HEK293 (cell line): ENCODE results near the gene WRAP73.

Experiments used
- GLI4 ChIP-seq: fragments of 450-650 bp; formaldehyde crosslinking; IDR thresholded peaks from 2 replicates; pipeline ENCODE4 v1.5.1; 2016; ENCODE audit warnings: missing biosample characterization, missing genetic modification characterization
- KLF1 ChIP-seq: fragments of 450-650 bp; formaldehyde crosslinking; IDR thresholded peaks from 2 replicates; pipeline ENCODE4 v1.5.1; 2016; ENCODE audit warnings: missing biosample characterization, missing genetic modification characterization
- KLF16 ChIP-seq: fragments of 450-650 bp; formaldehyde crosslinking; IDR thresholded peaks from 2 replicates; pipeline ENCODE4 v1.5.1; 2017; ENCODE audit warnings: missing biosample characterization, missing genetic modification characterization
- REPIN1 ChIP-seq: fragments of 450-650 bp; formaldehyde crosslinking; IDR thresholded peaks from 2 replicates; pipeline ENCODE4 v1.5.1; 2017; ENCODE audit warnings: missing biosample characterization, missing genetic modification characterization, low read depth
- SETDB1 ChIP-seq: IDR thresholded peaks from one replicate; pipeline ENCODE4 v1.6.1; 2017; ENCODE audit warnings: mild to moderate bottlenecking, low read length, moderate library complexity, mixed read lengths; ENCODE audit not compliant: insufficient read length
- TCF7L2 ChIP-seq: IDR thresholded peaks from 2 replicates; pipeline ENCODE4 v1.6.1; 2011; ENCODE audit warnings: low read depth, mild to moderate bottlenecking, inconsistent platforms, low read length, moderate library complexity, borderline replicate concordance
- TRIM28 ChIP-seq: IDR thresholded peaks from 2 replicates; pipeline ENCODE4 v1.6.1; 2011; ENCODE audit warnings: low read length, control low read depth, borderline replicate concordance
- YY2 ChIP-seq: fragments of 450-650 bp; formaldehyde crosslinking; IDR thresholded peaks from 2 replicates; pipeline ENCODE4 v1.5.1; 2016; ENCODE audit warnings: missing biosample characterization, missing genetic modification characterization
- ZBTB8A ChIP-seq: fragments of 450-650 bp; formaldehyde crosslinking; IDR thresholded peaks from 2 replicates; pipeline ENCODE4 v1.5.1; 2016; ENCODE audit warnings: missing biosample characterization, missing genetic modification characterization
- ZNF112 ChIP-seq: fragments of 450-650 bp; formaldehyde crosslinking; IDR thresholded peaks from 2 replicates; pipeline ENCODE4 v1.5.0; 2017; ENCODE audit warnings: missing biosample characterization, missing genetic modification characterization
- ZNF571 ChIP-seq: fragments of 450-650 bp; formaldehyde crosslinking; IDR thresholded peaks from 2 replicates; pipeline ENCODE4 v1.5.0; 2017; ENCODE audit warnings: missing biosample characterization, missing genetic modification characterization
- ZNF610 ChIP-seq: fragments of 450-650 bp; formaldehyde crosslinking; IDR thresholded peaks from 2 replicates; pipeline ENCODE4 v1.5.1; 2016; ENCODE audit warnings: missing biosample characterization, missing genetic modification characterization, borderline replicate concordance
- ZNF623 ChIP-seq: fragments of 450-650 bp; formaldehyde crosslinking; IDR thresholded peaks from 2 replicates; pipeline ENCODE4 v1.5.1; 2016; ENCODE audit warnings: missing biosample characterization, missing genetic modification characterization
- ZNF76 ChIP-seq: fragments of 450-650 bp; formaldehyde crosslinking; IDR thresholded peaks from 2 replicates; pipeline ENCODE4; 2016; ENCODE audit warnings: low read depth, missing biosample characterization, missing genetic modification characterization, borderline replicate concordance
- TF ChIP-seq, protein P1 (sequence below): fragments of 450-650 bp; formaldehyde crosslinking; IDR thresholded peaks from 2 replicates; pipeline ENCODE4 v1.5.1; 2016; ENCODE audit warnings: missing biosample characterization, missing genetic modification characterization, borderline replicate concordance
- TF ChIP-seq, protein P2 (sequence below): fragments of 450-650 bp; formaldehyde crosslinking; optimal IDR thresholded peaks from 2 replicates; pipeline ENCODE3; 2016; ENCODE audit warnings: missing biosample characterization, mild to moderate bottlenecking, missing genetic modification characterization
- TF ChIP-seq, protein P3 (sequence below): fragments of 450-650 bp; formaldehyde crosslinking; IDR thresholded peaks from 2 replicates; pipeline ENCODE4 v1.5.1; 2016; ENCODE audit warnings: missing biosample characterization, missing genetic modification characterization, borderline replicate concordance
- TF ChIP-seq, protein P4 (sequence below): fragments of 450-650 bp; formaldehyde crosslinking; IDR thresholded peaks from 2 replicates; pipeline ENCODE4 v1.5.1; 2016; ENCODE audit warnings: missing biosample characterization, missing genetic modification characterization, borderline replicate concordance
- TF ChIP-seq, protein P5 (sequence below): fragments of 450-650 bp; formaldehyde crosslinking; IDR thresholded peaks from 2 replicates; pipeline ENCODE4 v1.5.1; 2016; ENCODE audit warnings: missing biosample characterization, missing genetic modification characterization
- TF ChIP-seq, protein P6 (sequence below): fragments of 450-650 bp; formaldehyde crosslinking; IDR thresholded peaks from 2 replicates; pipeline ENCODE4 v1.5.0; 2017; ENCODE audit warnings: missing biosample characterization, missing genetic modification characterization, borderline replicate concordance
- TF ChIP-seq, protein P7 (sequence below): fragments of 450-650 bp; formaldehyde crosslinking; IDR thresholded peaks from 2 replicates; pipeline ENCODE4 v1.5.1; 2017; ENCODE audit warnings: missing biosample characterization, mild to moderate bottlenecking, missing genetic modification characterization, moderate library complexity

Gene WRAP73

DNA sequence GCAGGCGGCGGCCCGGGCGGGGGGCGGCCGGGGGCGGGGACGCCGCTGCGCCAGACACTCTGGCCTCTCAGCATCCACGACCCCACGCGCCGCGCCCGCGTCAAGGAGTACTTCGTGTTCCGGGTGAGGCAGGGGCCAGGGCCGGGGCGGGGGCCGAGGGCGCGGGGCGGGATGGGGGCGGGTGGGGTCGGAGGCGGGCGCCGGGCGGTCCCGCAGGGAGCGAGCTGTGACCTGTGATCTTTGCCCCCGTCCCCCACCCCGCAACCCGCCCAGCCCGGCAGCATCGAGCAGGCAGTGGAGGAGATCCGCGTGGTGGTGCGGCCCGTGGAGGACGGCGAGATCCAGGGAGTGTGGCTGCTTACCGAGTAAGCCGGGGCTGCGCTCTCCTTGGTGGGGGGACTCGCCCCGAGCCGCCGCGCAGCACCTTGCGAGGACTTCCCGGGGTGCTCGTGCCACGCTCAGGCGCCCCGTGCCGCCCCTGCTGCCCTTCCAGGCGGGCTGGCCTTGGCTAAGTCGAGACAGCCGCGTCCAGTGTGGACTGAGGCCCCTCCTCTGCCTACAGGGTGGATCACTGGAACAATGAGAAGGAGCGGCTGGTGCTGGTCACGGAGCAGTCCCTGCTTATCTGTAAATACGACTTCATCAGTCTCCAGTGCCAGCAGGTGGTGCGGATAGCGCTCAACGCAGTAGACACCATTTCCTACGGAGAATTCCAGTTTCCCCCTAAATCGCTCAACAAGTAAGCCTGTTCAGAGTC is 24.6 kb downstream of the WRAP73 start (continued):
- TF ChIP-seq, protein P1, sequence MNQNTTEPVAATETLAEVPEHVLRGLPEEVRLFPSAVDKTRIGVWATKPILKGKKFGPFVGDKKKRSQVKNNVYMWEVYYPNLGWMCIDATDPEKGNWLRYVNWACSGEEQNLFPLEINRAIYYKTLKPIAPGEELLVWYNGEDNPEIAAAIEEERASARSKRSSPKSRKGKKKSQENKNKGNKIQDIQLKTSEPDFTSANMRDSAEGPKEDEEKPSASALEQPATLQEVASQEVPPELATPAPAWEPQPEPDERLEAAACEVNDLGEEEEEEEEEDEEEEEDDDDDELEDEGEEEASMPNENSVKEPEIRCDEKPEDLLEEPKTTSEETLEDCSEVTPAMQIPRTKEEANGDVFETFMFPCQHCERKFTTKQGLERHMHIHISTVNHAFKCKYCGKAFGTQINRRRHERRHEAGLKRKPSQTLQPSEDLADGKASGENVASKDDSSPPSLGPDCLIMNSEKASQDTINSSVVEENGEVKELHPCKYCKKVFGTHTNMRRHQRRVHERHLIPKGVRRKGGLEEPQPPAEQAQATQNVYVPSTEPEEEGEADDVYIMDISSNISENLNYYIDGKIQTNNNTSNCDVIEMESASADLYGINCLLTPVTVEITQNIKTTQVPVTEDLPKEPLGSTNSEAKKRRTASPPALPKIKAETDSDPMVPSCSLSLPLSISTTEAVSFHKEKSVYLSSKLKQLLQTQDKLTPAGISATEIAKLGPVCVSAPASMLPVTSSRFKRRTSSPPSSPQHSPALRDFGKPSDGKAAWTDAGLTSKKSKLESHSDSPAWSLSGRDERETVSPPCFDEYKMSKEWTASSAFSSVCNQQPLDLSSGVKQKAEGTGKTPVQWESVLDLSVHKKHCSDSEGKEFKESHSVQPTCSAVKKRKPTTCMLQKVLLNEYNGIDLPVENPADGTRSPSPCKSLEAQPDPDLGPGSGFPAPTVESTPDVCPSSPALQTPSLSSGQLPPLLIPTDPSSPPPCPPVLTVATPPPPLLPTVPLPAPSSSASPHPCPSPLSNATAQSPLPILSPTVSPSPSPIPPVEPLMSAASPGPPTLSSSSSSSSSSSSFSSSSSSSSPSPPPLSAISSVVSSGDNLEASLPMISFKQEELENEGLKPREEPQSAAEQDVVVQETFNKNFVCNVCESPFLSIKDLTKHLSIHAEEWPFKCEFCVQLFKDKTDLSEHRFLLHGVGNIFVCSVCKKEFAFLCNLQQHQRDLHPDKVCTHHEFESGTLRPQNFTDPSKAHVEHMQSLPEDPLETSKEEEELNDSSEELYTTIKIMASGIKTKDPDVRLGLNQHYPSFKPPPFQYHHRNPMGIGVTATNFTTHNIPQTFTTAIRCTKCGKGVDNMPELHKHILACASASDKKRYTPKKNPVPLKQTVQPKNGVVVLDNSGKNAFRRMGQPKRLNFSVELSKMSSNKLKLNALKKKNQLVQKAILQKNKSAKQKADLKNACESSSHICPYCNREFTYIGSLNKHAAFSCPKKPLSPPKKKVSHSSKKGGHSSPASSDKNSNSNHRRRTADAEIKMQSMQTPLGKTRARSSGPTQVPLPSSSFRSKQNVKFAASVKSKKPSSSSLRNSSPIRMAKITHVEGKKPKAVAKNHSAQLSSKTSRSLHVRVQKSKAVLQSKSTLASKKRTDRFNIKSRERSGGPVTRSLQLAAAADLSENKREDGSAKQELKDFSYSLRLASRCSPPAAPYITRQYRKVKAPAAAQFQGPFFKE (tag by site-specific recombination) = no peak
- TF ChIP-seq GLI4 (tag by site-specific recombination) (no peak), ZNF76 (tag by site-specific recombination) (0 out of 2 replicates have a peak, but pooled peaks have one; percentile 26), TRIM28 (no peak), KLF16 (no peak), SETDB1 (no peak), ZNF623 (tag by site-specific recombination) (no peak), KLF1 (tag by site-specific recombination) (peak; percentile 56), YY2 (tag by site-specific recombination) (no peak), TCF7L2 (no peak), ZNF112 (tag by site-specific recombination) (no peak), ZNF571 (tag by site-specific recombination) (no peak), ZBTB8A (tag by site-specific recombination) (no peak), REPIN1 (tag by site-specific recombination) (no peak), ZNF610 (tag by site-specific recombination) (peak; percentile 91; the same call in 1 of the 2 replicates)
- TF ChIP-seq, protein P2, sequence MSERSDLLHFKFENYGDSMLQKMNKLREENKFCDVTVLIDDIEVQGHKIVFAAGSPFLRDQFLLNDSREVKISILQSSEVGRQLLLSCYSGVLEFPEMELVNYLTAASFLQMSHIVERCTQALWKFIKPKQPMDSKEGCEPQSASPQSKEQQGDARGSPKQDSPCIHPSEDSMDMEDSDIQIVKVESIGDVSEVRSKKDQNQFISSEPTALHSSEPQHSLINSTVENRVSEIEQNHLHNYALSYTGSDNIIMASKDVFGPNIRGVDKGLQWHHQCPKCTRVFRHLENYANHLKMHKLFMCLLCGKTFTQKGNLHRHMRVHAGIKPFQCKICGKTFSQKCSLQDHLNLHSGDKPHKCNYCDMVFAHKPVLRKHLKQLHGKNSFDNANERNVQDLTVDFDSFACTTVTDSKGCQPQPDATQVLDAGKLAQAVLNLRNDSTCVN = peak; percentile 71
- TF ChIP-seq, protein P3, sequence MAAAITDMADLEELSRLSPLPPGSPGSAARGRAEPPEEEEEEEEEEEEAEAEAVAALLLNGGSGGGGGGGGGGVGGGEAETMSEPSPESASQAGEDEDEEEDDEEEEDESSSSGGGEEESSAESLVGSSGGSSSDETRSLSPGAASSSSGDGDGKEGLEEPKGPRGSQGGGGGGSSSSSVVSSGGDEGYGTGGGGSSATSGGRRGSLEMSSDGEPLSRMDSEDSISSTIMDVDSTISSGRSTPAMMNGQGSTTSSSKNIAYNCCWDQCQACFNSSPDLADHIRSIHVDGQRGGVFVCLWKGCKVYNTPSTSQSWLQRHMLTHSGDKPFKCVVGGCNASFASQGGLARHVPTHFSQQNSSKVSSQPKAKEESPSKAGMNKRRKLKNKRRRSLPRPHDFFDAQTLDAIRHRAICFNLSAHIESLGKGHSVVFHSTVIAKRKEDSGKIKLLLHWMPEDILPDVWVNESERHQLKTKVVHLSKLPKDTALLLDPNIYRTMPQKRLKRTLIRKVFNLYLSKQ (tag by site-specific recombination) = no peak
- TF ChIP-seq, protein P4, sequence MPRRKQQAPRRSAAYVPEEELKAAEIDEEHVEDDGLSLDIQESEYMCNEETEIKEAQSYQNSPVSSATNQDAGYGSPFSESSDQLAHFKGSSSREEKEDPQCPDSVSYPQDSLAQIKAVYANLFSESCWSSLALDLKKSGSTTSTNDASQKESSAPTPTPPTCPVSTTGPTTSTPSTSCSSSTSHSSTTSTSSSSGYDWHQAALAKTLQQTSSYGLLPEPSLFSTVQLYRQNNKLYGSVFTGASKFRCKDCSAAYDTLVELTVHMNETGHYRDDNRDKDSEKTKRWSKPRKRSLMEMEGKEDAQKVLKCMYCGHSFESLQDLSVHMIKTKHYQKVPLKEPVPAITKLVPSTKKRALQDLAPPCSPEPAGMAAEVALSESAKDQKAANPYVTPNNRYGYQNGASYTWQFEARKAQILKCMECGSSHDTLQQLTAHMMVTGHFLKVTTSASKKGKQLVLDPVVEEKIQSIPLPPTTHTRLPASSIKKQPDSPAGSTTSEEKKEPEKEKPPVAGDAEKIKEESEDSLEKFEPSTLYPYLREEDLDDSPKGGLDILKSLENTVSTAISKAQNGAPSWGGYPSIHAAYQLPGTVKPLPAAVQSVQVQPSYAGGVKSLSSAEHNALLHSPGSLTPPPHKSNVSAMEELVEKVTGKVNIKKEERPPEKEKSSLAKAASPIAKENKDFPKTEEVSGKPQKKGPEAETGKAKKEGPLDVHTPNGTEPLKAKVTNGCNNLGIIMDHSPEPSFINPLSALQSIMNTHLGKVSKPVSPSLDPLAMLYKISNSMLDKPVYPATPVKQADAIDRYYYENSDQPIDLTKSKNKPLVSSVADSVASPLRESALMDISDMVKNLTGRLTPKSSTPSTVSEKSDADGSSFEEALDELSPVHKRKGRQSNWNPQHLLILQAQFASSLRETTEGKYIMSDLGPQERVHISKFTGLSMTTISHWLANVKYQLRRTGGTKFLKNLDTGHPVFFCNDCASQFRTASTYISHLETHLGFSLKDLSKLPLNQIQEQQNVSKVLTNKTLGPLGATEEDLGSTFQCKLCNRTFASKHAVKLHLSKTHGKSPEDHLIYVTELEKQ (tag by site-specific recombination) = no peak
- TF ChIP-seq, protein P5, sequence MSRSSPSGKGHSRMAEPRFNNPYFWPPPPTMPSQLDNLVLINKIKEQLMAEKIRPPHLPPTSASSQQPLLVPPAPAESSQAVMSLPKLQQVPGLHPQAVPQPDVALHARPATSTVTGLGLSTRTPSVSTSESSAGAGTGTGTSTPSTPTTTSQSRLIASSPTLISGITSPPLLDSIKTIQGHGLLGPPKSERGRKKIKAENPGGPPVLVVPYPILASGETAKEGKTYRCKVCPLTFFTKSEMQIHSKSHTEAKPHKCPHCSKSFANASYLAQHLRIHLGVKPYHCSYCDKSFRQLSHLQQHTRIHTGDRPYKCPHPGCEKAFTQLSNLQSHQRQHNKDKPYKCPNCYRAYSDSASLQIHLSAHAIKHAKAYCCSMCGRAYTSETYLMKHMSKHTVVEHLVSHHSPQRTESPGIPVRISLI = no peak
- TF ChIP-seq, protein P6, sequence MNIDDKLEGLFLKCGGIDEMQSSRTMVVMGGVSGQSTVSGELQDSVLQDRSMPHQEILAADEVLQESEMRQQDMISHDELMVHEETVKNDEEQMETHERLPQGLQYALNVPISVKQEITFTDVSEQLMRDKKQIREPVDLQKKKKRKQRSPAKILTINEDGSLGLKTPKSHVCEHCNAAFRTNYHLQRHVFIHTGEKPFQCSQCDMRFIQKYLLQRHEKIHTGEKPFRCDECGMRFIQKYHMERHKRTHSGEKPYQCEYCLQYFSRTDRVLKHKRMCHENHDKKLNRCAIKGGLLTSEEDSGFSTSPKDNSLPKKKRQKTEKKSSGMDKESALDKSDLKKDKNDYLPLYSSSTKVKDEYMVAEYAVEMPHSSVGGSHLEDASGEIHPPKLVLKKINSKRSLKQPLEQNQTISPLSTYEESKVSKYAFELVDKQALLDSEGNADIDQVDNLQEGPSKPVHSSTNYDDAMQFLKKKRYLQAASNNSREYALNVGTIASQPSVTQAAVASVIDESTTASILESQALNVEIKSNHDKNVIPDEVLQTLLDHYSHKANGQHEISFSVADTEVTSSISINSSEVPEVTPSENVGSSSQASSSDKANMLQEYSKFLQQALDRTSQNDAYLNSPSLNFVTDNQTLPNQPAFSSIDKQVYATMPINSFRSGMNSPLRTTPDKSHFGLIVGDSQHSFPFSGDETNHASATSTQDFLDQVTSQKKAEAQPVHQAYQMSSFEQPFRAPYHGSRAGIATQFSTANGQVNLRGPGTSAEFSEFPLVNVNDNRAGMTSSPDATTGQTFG = no peak
- TF ChIP-seq, protein P7, sequence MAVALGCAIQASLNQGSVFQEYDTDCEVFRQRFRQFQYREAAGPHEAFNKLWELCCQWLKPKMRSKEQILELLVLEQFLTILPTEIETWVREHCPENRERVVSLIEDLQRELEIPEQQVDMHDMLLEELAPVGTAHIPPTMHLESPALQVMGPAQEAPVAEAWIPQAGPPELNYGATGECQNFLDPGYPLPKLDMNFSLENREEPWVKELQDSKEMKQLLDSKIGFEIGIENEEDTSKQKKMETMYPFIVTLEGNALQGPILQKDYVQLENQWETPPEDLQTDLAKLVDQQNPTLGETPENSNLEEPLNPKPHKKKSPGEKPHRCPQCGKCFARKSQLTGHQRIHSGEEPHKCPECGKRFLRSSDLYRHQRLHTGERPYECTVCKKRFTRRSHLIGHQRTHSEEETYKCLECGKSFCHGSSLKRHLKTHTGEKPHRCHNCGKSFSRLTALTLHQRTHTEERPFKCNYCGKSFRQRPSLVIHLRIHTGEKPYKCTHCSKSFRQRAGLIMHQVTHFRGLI (tag by site-specific recombination) = no peak
